Neural crest cell (in vitro differentiated cells): Measurements from ENCODE around the gene NFIA. TPM values are rescaled to one million over a fixed set of nuclear protein-coding genes. Genes with fewer than 3 reads are reported as not detected.

ENCODE experiments used
- DNase-seq: peaks from one replicate; pipeline ENCODE4 v3.0.0; 2021; ENCODE audit warnings: low read depth, mixed read lengths, low spot score
- H3K27ac Mint-ChIP-seq: one replicate; pipeline ENCODE4 v1.8.0; 2021; ENCODE audit warnings: mild to moderate bottlenecking, mixed read lengths; ENCODE audit not compliant: unreplicated experiment
- H3K27me3 Mint-ChIP-seq: 2 replicates; pipeline ENCODE4 v1.8.0; 2021; ENCODE audit warnings: low read depth, mild to moderate bottlenecking, mixed read lengths
- H3K36me3 Mint-ChIP-seq: 2 replicates; pipeline ENCODE4 v1.8.0; 2021; ENCODE audit warnings: low read depth, mild to moderate bottlenecking, mixed read lengths
- H3K4me1 Mint-ChIP-seq: 2 replicates; pipeline ENCODE4 v1.8.0; 2021; ENCODE audit warnings: mixed read lengths
- H3K4me3 Mint-ChIP-seq: one replicate; pipeline ENCODE4 v1.8.0; 2021; ENCODE audit warnings: mild to moderate bottlenecking, mixed read lengths
- H3K9me3 Mint-ChIP-seq: 2 replicates; pipeline ENCODE4 v1.8.0; 2021; ENCODE audit warnings: mixed read lengths
- CTCF ChIP-seq: fragments of 200-600 bp; sonication (generic); conservative IDR thresholded peaks from 2 replicates; pipeline ENCODE4 v1.5.0; 2021; ENCODE audit warnings: antibody characterized with exemption, mild to moderate bottlenecking
- total RNA-seq: library from RNA; stranded (reverse); gene quantifications from 2 replicates; pipeline ENCODE4 v1.2.1, GENCODE V29; 2021

The NFIA gene
- total RNA-seq, 1 donor from 2014 or later = 3.4 TPM

GRCh38 chr1:61399199-61399598 is 316.8 kb downstream of the NFIA start:
- H3K9me3 Mint-ChIP-seq = no peaks in the 10 kb centered on the region
- DNase-seq = no peak
- H3K4me3 Mint-ChIP-seq = no peak overlapping the region
- H3K27ac Mint-ChIP-seq = no peak overlapping the region
- H3K4me1 Mint-ChIP-seq = peaks cover 15% of the 10 kb centered on the region
- no peak for TF ChIP-seq CTCF
- no peaks in the 10 kb centered on the region for H3K27me3 Mint-ChIP-seq
- no peaks in the 10 kb centered on the region for H3K36me3 Mint-ChIP-seq

- TF ChIP-seq CTCF = no peak
- H3K27me3 Mint-ChIP-seq = no peaks in the 10 kb centered on the region
- H3K27ac Mint-ChIP-seq = no peak overlapping the region
- no peaks in the 10 kb centered on the region for H3K9me3 Mint-ChIP-seq
- H3K36me3 Mint-ChIP-seq = no peaks in the 10 kb centered on the region
- peaks cover 18% of the 10 kb centered on the region for H3K4me1 Mint-ChIP-seq
- no peak overlapping the region for H3K4me3 Mint-ChIP-seq
- DNase-seq = no peak
These were observed 317.9 kb downstream of the NFIA start for GRCh38 chr1:61400131-61400770.

- no peak for DNase-seq
- Mint-ChIP-seq H3K36me3 (no peaks in the 10 kb centered on the region), H3K4me3 (no peak overlapping the region), H3K27me3 (no peaks in the 10 kb centered on the region), H3K27ac (no peak overlapping the region), H3K9me3 (no peaks in the 10 kb centered on the region), H3K4me1 (peaks cover 18% of the 10 kb centered on the region)
- no peak for TF ChIP-seq CTCF
These were observed 318.6 kb downstream of the NFIA start for GRCh38 chr1:61400997-61401396.

GRCh38 chr1:61403679-61404596 is 321.6 kb downstream of the NFIA start:
- Mint-ChIP-seq H3K4me1 (peaks cover 18% of the 10 kb centered on the region), H3K4me3 (no peak overlapping the region), H3K9me3 (no peaks in the 10 kb centered on the region), H3K27ac (no peak overlapping the region), H3K36me3 (no peaks in the 10 kb centered on the region), H3K27me3 (no peaks in the 10 kb centered on the region)
- no peak for DNase-seq
- TF ChIP-seq CTCF = no peak

GRCh38 chr1:61404597-61405376 is 322.4 kb downstream of the NFIA start:
- no peak for DNase-seq
- Mint-ChIP-seq H3K27me3 (no peaks in the 10 kb centered on the region), H3K27ac (no peak overlapping the region), H3K4me3 (no peak overlapping the region), H3K9me3 (no peaks in the 10 kb centered on the region), H3K4me1 (peaks cover 18% of the 10 kb centered on the region), H3K36me3 (no peaks in the 10 kb centered on the region)
- no peak for TF ChIP-seq CTCF
